ENCODE data around the gene TMEM132D.

- TF ChIP-seq EZH2 (IDR thresholded peaks at IDR 0.05; ENCODE audit: insufficient read depth, poor library complexity, severe bottlenecking) (no peak), EZH2phosphoT487 (IDR thresholded peaks at IDR 0.05; ENCODE audit: insufficient read depth, low read depth) (no peak)
Measured at GRCh38 chr12:129102233-129102632, 801.6 kb downstream of the TMEM132D start.

All from GM23248 (cell line).